Uterus (tissue), 2 donors: ENCODE data around the gene IFNB1.

Source experiments
- CTCF ChIP-seq, 4 experiments: fragments of 200-600 bp in 2 of 4; fragments of 450-650 bp in 2 of 4; sonication (generic) in 2 of 4; IDR thresholded peaks; one replicate each; pipeline ENCODE4 v1.5.1; 2016 to 2019; ENCODE audit warnings: antibody characterized with exemption in 4 of 4, mild to moderate bottlenecking in 2 of 4, moderate library complexity in 1 of 4
- POLR2A ChIP-seq, 2 donors: fragments of 450-650 bp; IDR thresholded peaks; one replicate each; pipeline ENCODE4 v1.6.1; 2016; ENCODE audit warnings: antibody characterized with exemption in 2 of 2, mild to moderate bottlenecking in 1 of 2, moderate library complexity in 1 of 2

GRCh38 chr9:21081999-21082398 lies 4.3 kb upstream of the IFNB1 start:
- TF ChIP-seq CTCF (IDR thresholded peaks at IDR 0.05): no peak
- no peak for TF ChIP-seq POLR2A (IDR thresholded peaks at IDR 0.05)
